HepG2 (cell line): Measurements from ENCODE around the gene NR2F1. TPM values are rescaled to one million over a fixed set of nuclear protein-coding genes. Genes with fewer than 3 reads are reported as not detected.
A peak's percentile ranks its signal among the peaks of the same experiment; 100 is the strongest.

ENCODE experiments used
- NFAT5 ChIP-seq: sonication (generic); formaldehyde crosslinking; IDR thresholded peaks from 2 replicates; pipeline ENCODE4 v1.4.0; 2020; ENCODE audit warnings: missing genetic modification reagents
- NFKB2 ChIP-seq: sonication (generic); formaldehyde crosslinking; IDR thresholded peaks from 2 replicates; pipeline ENCODE4 v1.4.0; 2020; ENCODE audit warnings: missing genetic modification reagents, borderline replicate concordance
- PCBP1 ChIP-seq: fragments of 200-400 bp; formaldehyde crosslinking; IDR thresholded peaks from 2 replicates; pipeline ENCODE4 v1.6.1; 2017; ENCODE audit warnings: mild to moderate bottlenecking, low read depth, low read length, borderline replicate concordance
- PRDM15 ChIP-seq: sonication (generic); formaldehyde crosslinking; IDR thresholded peaks from 2 replicates; pipeline ENCODE4 v1.4.0; 2020; ENCODE audit warnings: missing genetic modification reagents
- SAP130 ChIP-seq: IDR thresholded peaks from 2 replicates; pipeline ENCODE4 v1.6.1; 2016; ENCODE audit warnings: low read depth
- ZNF224 ChIP-seq: sonication (generic); formaldehyde crosslinking; IDR thresholded peaks from 2 replicates; pipeline ENCODE4 v1.5.0; 2020; ENCODE audit warnings: mild to moderate bottlenecking, missing genetic modification reagents
- polyA plus RNA-seq, 8 experiments: library from polyadenylated mRNA; depleted of rRNA in 3 of 8; stranded (reverse) in 7 of 8; unstranded in 1 of 8; fragments of >200 nt; fragmentation: Illumina TruSeq in 4 of 8; extraction: Trizol in 4 of 8; gene quantifications; 2 replicates each; pipeline versions ENCODE4 v1.2.1 to v1.2.3, GENCODE V29; 2011 to 2016; ENCODE audit warnings: low read depth in 4 of 8, missing spikeins in 1 of 8, mixed read lengths in 1 of 8; ENCODE audit not compliant: insufficient read depth in 1 of 8
- total RNA-seq, 5 experiments: library from RNA; depleted of rRNA; stranded (reverse); fragments of >200 nt; fragmentation: Illumina TruSeq; extraction: Trizol; gene quantifications; 2 replicates each; pipeline ENCODE4 v1.2.3, GENCODE V29; 2016; ENCODE audit warnings: low read depth in 1 of 5
- TF ChIP-seq, protein P1 (sequence below): sonication (generic); formaldehyde crosslinking; IDR thresholded peaks from 2 replicates; pipeline ENCODE4 v1.4.0; 2020; ENCODE audit warnings: missing genetic modification reagents, borderline replicate concordance
- TF ChIP-seq, protein P2 (sequence below): sonication (generic); formaldehyde crosslinking; IDR thresholded peaks from 2 replicates; pipeline ENCODE4 v1.5.0; 2020; ENCODE audit warnings: mild to moderate bottlenecking, missing genetic modification reagents
- TF ChIP-seq, protein P3 (sequence below): sonication (generic); formaldehyde crosslinking; IDR thresholded peaks from 2 replicates; pipeline ENCODE4 v1.9.0; 2022; ENCODE audit warnings: low read depth, missing genetic modification reagents
- TF ChIP-seq, protein P4 (sequence below): sonication (generic); formaldehyde crosslinking; IDR thresholded peaks from 2 replicates; pipeline ENCODE4 v1.4.0; 2020; ENCODE audit warnings: missing genetic modification reagents, mild to moderate bottlenecking, borderline replicate concordance
- TF ChIP-seq, protein P5 (sequence below): IDR thresholded peaks from 2 replicates; pipeline ENCODE4 v1.6.1; 2018; ENCODE audit warnings: missing genetic modification reagents

Gene NR2F1
- total and polyA plus RNA-seq, 2 of the 13 experiments (the other 11 are each of a cell fraction or from before 2014, with no cell fraction given): 17.1 to 59.7 TPM

DNA sequence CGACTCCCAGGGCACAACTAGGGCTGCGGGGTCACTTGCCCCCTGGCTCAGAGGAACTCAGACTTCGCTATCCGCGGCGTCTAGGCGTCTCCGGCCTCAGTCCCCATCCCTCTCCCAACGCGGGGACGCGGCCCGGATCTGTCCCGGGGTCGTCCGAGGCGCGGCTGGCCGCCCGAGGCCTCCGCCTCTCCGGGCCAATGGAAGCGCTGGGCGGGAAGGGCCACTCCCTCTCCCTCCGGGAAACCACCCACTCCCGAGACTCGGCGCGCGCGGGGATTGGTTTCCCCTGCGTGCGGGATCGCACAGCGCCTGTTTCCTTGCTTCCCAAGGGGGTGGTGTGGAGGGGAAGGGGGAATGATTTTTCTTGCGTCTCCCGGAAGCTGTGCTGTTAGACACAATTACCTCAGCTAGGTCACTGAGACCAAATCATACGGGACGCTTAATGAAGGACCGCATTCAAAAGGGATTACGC lies 38.3 kb downstream of the NR2F1 start (continued):
- TF ChIP-seq NFKB2: peak; percentile 40; the same call in 1 of the 2 replicates
- TF ChIP-seq, protein P1, sequence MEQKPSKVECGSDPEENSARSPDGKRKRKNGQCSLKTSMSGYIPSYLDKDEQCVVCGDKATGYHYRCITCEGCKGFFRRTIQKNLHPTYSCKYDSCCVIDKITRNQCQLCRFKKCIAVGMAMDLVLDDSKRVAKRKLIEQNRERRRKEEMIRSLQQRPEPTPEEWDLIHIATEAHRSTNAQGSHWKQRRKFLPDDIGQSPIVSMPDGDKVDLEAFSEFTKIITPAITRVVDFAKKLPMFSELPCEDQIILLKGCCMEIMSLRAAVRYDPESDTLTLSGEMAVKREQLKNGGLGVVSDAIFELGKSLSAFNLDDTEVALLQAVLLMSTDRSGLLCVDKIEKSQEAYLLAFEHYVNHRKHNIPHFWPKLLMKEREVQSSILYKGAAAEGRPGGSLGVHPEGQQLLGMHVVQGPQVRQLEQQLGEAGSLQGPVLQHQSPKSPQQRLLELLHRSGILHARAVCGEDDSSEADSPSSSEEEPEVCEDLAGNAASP: peak; percentile 59; the same call in 1 of the 2 replicates
- no peak for TF ChIP-seq NFAT5 (CRISPR knock-in tag)
- TF ChIP-seq, protein P2, sequence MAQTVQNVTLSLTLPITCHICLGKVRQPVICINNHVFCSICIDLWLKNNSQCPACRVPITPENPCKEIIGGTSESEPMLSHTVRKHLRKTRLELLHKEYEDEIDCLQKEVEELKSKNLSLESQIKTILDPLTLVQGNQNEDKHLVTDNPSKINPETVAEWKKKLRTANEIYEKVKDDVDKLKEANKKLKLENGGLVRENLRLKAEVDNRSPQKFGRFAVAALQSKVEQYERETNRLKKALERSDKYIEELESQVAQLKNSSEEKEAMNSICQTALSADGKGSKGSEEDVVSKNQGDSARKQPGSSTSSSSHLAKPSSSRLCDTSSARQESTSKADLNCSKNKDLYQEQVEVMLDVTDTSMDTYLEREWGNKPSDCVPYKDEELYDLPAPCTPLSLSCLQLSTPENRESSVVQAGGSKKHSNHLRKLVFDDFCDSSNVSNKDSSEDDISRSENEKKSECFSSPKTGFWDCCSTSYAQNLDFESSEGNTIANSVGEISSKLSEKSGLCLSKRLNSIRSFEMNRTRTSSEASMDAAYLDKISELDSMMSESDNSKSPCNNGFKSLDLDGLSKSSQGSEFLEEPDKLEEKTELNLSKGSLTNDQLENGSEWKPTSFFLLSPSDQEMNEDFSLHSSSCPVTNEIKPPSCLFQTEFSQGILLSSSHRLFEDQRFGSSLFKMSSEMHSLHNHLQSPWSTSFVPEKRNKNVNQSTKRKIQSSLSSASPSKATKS: no peak
- peak; percentile 56 for TF ChIP-seq SAP130 (CRISPR knock-in tag)
- TF ChIP-seq, protein P3, sequence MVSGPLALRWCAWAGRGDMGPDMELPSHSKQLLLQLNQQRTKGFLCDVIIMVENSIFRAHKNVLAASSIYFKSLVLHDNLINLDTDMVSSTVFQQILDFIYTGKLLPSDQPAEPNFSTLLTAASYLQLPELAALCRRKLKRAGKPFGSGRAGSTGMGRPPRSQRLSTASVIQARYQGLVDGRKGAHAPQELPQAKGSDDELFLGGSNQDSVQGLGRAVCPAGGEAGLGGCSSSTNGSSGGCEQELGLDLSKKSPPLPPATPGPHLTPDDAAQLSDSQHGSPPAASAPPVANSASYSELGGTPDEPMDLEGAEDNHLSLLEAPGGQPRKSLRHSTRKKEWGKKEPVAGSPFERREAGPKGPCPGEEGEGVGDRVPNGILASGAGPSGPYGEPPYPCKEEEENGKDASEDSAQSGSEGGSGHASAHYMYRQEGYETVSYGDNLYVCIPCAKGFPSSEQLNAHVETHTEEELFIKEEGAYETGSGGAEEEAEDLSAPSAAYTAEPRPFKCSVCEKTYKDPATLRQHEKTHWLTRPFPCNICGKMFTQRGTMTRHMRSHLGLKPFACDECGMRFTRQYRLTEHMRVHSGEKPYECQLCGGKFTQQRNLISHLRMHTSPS (CRISPR knock-in tag): no peak
- TF ChIP-seq PRDM15 (CRISPR knock-in tag): no peak
- TF ChIP-seq ZNF224: no peak
- no peak for TF ChIP-seq PCBP1
- TF ChIP-seq, protein P4, sequence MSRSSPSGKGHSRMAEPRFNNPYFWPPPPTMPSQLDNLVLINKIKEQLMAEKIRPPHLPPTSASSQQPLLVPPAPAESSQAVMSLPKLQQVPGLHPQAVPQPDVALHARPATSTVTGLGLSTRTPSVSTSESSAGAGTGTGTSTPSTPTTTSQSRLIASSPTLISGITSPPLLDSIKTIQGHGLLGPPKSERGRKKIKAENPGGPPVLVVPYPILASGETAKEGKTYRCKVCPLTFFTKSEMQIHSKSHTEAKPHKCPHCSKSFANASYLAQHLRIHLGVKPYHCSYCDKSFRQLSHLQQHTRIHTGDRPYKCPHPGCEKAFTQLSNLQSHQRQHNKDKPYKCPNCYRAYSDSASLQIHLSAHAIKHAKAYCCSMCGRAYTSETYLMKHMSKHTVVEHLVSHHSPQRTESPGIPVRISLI (CRISPR knock-in tag): no peak
- TF ChIP-seq, protein P5, sequence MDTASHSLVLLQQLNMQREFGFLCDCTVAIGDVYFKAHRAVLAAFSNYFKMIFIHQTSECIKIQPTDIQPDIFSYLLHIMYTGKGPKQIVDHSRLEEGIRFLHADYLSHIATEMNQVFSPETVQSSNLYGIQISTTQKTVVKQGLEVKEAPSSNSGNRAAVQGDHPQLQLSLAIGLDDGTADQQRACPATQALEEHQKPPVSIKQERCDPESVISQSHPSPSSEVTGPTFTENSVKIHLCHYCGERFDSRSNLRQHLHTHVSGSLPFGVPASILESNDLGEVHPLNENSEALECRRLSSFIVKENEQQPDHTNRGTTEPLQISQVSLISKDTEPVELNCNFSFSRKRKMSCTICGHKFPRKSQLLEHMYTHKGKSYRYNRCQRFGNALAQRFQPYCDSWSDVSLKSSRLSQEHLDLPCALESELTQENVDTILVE (CRISPR knock-in tag): no peak
